HCT116 (cell line): Measurements from ENCODE around the gene FAM170B. TPM values are rescaled to one million over a fixed set of nuclear protein-coding genes. Genes with fewer than 3 reads are reported as not detected.

Experiments used
- ATAC-seq: fragments of 200-7000 bp; cut with Tn5 transposase; 2 replicates; pipeline ENCODE4 v1.9.1; 2020; ENCODE audit warnings: mild to moderate bottlenecking, moderate library complexity
- BruUV-seq: library from RNA; stranded (reverse); fragments of 400-500 nt; replicated peaks from 2 replicates; lab custom pipeline; 2021; lab: Mats Ljungman, UMichigan
- CTCF ChIA-PET: fragments of 300-600 bp; sonication (Branson Sonifier 250); formaldehyde crosslinking; loops from one replicate; lab custom pipeline; 2021; ENCODE audit warnings: antibody characterized with exemption; lab: Charles Lee
- POLR2A ChIA-PET: fragments of 300-600, 350-600 bp; sonication (Branson Sonifier 250); formaldehyde crosslinking; loops from one replicate; lab custom pipeline; 2021; ENCODE audit warnings: antibody characterized with exemption; lab: Charles Lee
- RAD21 ChIA-PET, 2 experiments: fragments of 300-600 bp; sonication (Branson Sonifier 250); formaldehyde crosslinking; loops; one replicate each; lab custom pipeline; 2023; ENCODE audit warnings: low total read pairs in 2 of 2; ENCODE audit not compliant: uncharacterized antibody in 2 of 2, unreplicated experiment in 2 of 2, low non-redundant PET in 1 of 2; lab: Charles Lee
- DNase-seq: peaks from one replicate; pipeline ENCODE4 v3.0.0-alpha.2; 2010; ENCODE audit warnings: low read depth, low spot score
- H2AFZ ChIP-seq: fragments of 200-600 bp; shearing (Covaris generic), sonication (generic); 2 replicates; pipeline ENCODE4 v1.6.1; 2017; ENCODE audit warnings: low read depth, mixed run types, mixed read lengths, antibody characterized with exemption, low read length; ENCODE audit not compliant: poor library complexity, severe bottlenecking
- H3K27ac ChIP-seq: 2 replicates; pipeline ENCODE4 v1.5.1; 2012; ENCODE audit warnings: low read depth, low read length
- H3K27me3 ChIP-seq: fragments of 200-600 bp; sonication (generic); 2 replicates; pipeline ENCODE4 v1.6.1; 2016; ENCODE audit warnings: mixed run types, low read length, mixed read lengths; ENCODE audit not compliant: insufficient read depth
- H3K36me3 ChIP-seq, 2 experiments: fragments of 200-500 bp in 1 of 2; fragments of 200-600 bp in 1 of 2; sonication (Bioruptor generic) in 1 of 2; sonication (generic) in 1 of 2; 2 replicates each; pipeline versions ENCODE4 v1.5.1 to v1.6.1; 2014 to 2016; ENCODE audit warnings: low read length in 2 of 2, inconsistent platforms in 1 of 2, mixed read lengths in 1 of 2, mixed run types in 1 of 2; ENCODE audit not compliant: insufficient read depth in 2 of 2, control insufficient read depth in 1 of 2
- H3K4me1 ChIP-seq, 2 experiments: fragments of 200-600 bp in 1 of 2; sonication (generic) in 1 of 2; 2 replicates each; pipeline versions ENCODE4 v1.5.1 to v1.6.1; 2012 to 2017; ENCODE audit warnings: low read length in 2 of 2, inconsistent platforms in 1 of 2, mild to moderate bottlenecking in 1 of 2, mixed read lengths in 1 of 2, mixed run types in 1 of 2, moderate library complexity in 1 of 2; ENCODE audit not compliant: insufficient read depth in 2 of 2, control insufficient read depth in 1 of 2
- H3K4me2 ChIP-seq: fragments of 200-600 bp; sonication (generic); 2 replicates; pipeline ENCODE4 v1.6.1; 2017; ENCODE audit warnings: mixed run types, low read length, mixed read lengths
- H3K4me3 ChIP-seq, 2 experiments: fragments of 200-600 bp in 1 of 2; sonication (generic) in 1 of 2; replicated peaks in 1 of 2; 2 replicates each; pipeline ENCODE4 v1.5.1; 2011 to 2016; ENCODE audit warnings: low read length in 2 of 2, control low read depth in 1 of 2, low read depth in 1 of 2, mild to moderate bottlenecking in 1 of 2, mixed read lengths in 1 of 2, mixed run types in 1 of 2
- H3K79me2 ChIP-seq: fragments of 200-600 bp; sonication (generic); 2 replicates; pipeline ENCODE4 v1.6.1; 2017; ENCODE audit warnings: mild to moderate bottlenecking, mixed run types, low read length, moderate library complexity, mixed read lengths; ENCODE audit not compliant: insufficient read depth
- H3K9ac ChIP-seq: fragments of 200-600 bp; sonication (generic); 2 replicates; pipeline ENCODE4 v1.6.1; 2016; ENCODE audit warnings: low read length, mixed read lengths
- H3K9me2 ChIP-seq: fragments of 200-600 bp; sonication (generic), shearing (Covaris generic); 2 replicates; pipeline ENCODE4 v1.6.1; 2017; ENCODE audit warnings: mixed run types, mild to moderate bottlenecking, moderate library complexity; ENCODE audit not compliant: insufficient read depth
- H3K9me3 ChIP-seq, 2 experiments: fragments of 200-500 bp in 1 of 2; fragments of 200-600 bp in 1 of 2; sonication (Bioruptor generic) in 1 of 2; sonication (generic) in 1 of 2; 2 replicates each; pipeline ENCODE4 v1.6.1; 2014 to 2017; ENCODE audit warnings: low read length in 2 of 2, mixed read lengths in 2 of 2, inconsistent platforms in 1 of 2, low read depth in 1 of 2, mild to moderate bottlenecking in 1 of 2, mixed run types in 1 of 2, moderate library complexity in 1 of 2; ENCODE audit not compliant: control insufficient read depth in 1 of 2, insufficient read depth in 1 of 2
- H4K20me1 ChIP-seq: fragments of 200-600 bp; sonication (generic), shearing (Covaris generic); 2 replicates; pipeline ENCODE4 v1.6.1; 2017; ENCODE audit warnings: mixed run types, mild to moderate bottlenecking, moderate library complexity; ENCODE audit not compliant: insufficient read depth
- CEBPB ChIP-seq: IDR thresholded peaks from 2 replicates; pipeline ENCODE4 v1.6.1; 2012; ENCODE audit warnings: low read depth
- CTCF ChIP-seq, 3 experiments: fragments of 200-600 bp in 1 of 3; sonication (generic) in 1 of 3; IDR thresholded peaks in 2 of 3; conservative IDR thresholded peaks in 1 of 3; 2 replicates each; pipeline ENCODE4 v1.5.1; 2012 to 2017; ENCODE audit warnings: low read depth in 2 of 3, low read length in 2 of 3, antibody characterized with exemption in 1 of 3, borderline replicate concordance in 1 of 3, control low read depth in 1 of 3, mild to moderate bottlenecking in 1 of 3, mixed read lengths in 1 of 3, mixed run types in 1 of 3, moderate library complexity in 1 of 3; ENCODE audit not compliant: insufficient read depth in 1 of 3
- EGR1 ChIP-seq: IDR thresholded peaks from 2 replicates; pipeline ENCODE4 v1.6.1; 2012; ENCODE audit warnings: low read depth
- ELF1 ChIP-seq: IDR thresholded peaks from 2 replicates; pipeline ENCODE4 v1.6.1; 2012; ENCODE audit warnings: low read depth, borderline replicate concordance
- EZH2phosphoT487 ChIP-seq: fragments of 200-600 bp; IDR thresholded peaks from 2 replicates; pipeline ENCODE4 v1.6.1; 2018; ENCODE audit warnings: antibody characterized with exemption, borderline replicate concordance
- FOSL1 ChIP-seq: IDR thresholded peaks from 2 replicates; pipeline ENCODE4 v1.6.1; 2012; ENCODE audit warnings: low read depth
- JUND ChIP-seq: IDR thresholded peaks from 2 replicates; pipeline ENCODE4 v1.6.1; 2012
- POLR2AphosphoS5 ChIP-seq: IDR thresholded peaks from 2 replicates; pipeline ENCODE4 v1.6.1; 2011; ENCODE audit warnings: mild to moderate bottlenecking, low read depth, low read length, moderate library complexity
- RAD21 ChIP-seq: IDR thresholded peaks from 2 replicates; pipeline ENCODE4 v1.6.1; 2012; ENCODE audit warnings: low read depth, mild to moderate bottlenecking
- REST ChIP-seq: IDR thresholded peaks from 2 replicates; pipeline ENCODE4 v1.6.1; 2012; ENCODE audit warnings: low read depth
- SIN3A ChIP-seq: IDR thresholded peaks from 2 replicates; pipeline ENCODE4 v1.6.1; 2012; ENCODE audit warnings: low read depth
- SP1 ChIP-seq: IDR thresholded peaks from 2 replicates; pipeline ENCODE4 v1.6.1; 2012; ENCODE audit warnings: low read depth
- SRF ChIP-seq: IDR thresholded peaks from 2 replicates; pipeline ENCODE4 v1.6.1; 2012; ENCODE audit warnings: low read depth
- TCF7L2 ChIP-seq: IDR thresholded peaks from 2 replicates; pipeline ENCODE4 v1.7.0; 2011; ENCODE audit warnings: borderline replicate concordance, inconsistent platforms; ENCODE audit not compliant: insufficient read depth, insufficient read length; ENCODE audit errors: extremely low read depth
- YY1 ChIP-seq: IDR thresholded peaks from 2 replicates; pipeline ENCODE4 v1.6.1; 2011; ENCODE audit warnings: low read length, low read depth, moderate library complexity, mild to moderate bottlenecking; ENCODE audit not compliant: insufficient replicate concordance; ENCODE audit errors: extremely low read depth
- ZNF274 ChIP-seq: fragments of 200-500 bp; sonication (Bioruptor generic); IDR thresholded peaks from 2 replicates; pipeline ENCODE4 v1.6.1; 2014; ENCODE audit warnings: mild to moderate bottlenecking, low read depth, low read length, inconsistent platforms
- intact Hi-C: fragments of 100-400 bp; cut with micrococcal nuclease; formaldehyde crosslinking; loops from 2 replicates; pipeline ENCODE4 v1.10.0; 2022
- total RNA-seq: library from RNA; stranded (reverse); gene quantifications from one replicate; pipeline ENCODE4 v1.2.1, GENCODE V29; 2021; ENCODE audit not compliant: unreplicated experiment
- TF ChIP-seq, protein P1 (sequence below): IDR thresholded peaks from 2 replicates; pipeline ENCODE4 v1.6.1; 2012
- TF ChIP-seq, protein P2 (sequence below): IDR thresholded peaks from 2 replicates; pipeline ENCODE4 v1.6.1; 2011; ENCODE audit warnings: mild to moderate bottlenecking, low read length, moderate library complexity; ENCODE audit not compliant: insufficient replicate concordance; ENCODE audit errors: extremely low read depth

The FAM170B gene
- total RNA-seq, 1 experiment from 2014 or later: not detected

DNA sequence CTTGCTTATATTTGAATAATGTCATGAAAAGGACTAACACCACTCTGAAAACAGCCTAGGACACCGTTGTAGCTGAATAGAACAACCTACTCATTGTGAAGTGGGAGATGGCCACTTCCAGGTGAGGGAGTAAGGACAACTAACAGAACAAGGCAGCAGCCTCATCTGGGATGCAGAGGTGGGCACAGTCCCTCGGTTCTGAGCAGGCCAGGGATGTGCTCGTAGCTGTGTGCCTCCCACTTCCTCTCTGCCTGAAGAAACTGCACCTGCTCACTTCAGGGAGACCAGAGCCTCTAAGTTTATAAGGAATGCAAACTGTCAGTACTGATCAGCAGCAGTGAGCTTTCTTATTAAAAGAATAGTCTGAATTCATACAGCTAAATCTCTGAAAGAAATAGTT lies 21.0 kb downstream of the FAM170B start:
- no peaks in the 10 kb centered on the region for H3K79me2 ChIP-seq
- H3K4me3 ChIP-seq: no peak overlapping the region
- POLR2A ChIA-PET: no interaction called here
- H3K4me2 ChIP-seq: no peak overlapping the region
- RAD21 ChIA-PET: no interaction called here
- H3K4me1 ChIP-seq: no peaks in the 10 kb centered on the region
- no peak overlapping the region for H2AFZ ChIP-seq
- H3K9ac ChIP-seq: no peak overlapping the region
- no peak overlapping the region for H3K27ac ChIP-seq
- no peak for TF ChIP-seq EGR1
- TF ChIP-seq EZH2phosphoT487: no peak
- TF ChIP-seq CTCF (IDR thresholded peaks at IDR 0.05 in 2 of 3, conservative IDR thresholded peaks at IDR 0.05 in 1 of 3; ENCODE audit: borderline replicate concordance in 1 of 3, insufficient read depth in 1 of 3, low read depth in 2 of 3, low read length in 2 of 3): no peak
- no peak for TF ChIP-seq ELF1
- no peak for TF ChIP-seq REST
- TF ChIP-seq SP1: no peak
- TF ChIP-seq ZNF274: no peak
- TF ChIP-seq, protein P1, sequence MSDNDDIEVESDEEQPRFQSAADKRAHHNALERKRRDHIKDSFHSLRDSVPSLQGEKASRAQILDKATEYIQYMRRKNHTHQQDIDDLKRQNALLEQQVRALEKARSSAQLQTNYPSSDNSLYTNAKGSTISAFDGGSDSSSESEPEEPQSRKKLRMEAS: no peak
- TF ChIP-seq FOSL1: no peak
- TF ChIP-seq, protein P2, sequence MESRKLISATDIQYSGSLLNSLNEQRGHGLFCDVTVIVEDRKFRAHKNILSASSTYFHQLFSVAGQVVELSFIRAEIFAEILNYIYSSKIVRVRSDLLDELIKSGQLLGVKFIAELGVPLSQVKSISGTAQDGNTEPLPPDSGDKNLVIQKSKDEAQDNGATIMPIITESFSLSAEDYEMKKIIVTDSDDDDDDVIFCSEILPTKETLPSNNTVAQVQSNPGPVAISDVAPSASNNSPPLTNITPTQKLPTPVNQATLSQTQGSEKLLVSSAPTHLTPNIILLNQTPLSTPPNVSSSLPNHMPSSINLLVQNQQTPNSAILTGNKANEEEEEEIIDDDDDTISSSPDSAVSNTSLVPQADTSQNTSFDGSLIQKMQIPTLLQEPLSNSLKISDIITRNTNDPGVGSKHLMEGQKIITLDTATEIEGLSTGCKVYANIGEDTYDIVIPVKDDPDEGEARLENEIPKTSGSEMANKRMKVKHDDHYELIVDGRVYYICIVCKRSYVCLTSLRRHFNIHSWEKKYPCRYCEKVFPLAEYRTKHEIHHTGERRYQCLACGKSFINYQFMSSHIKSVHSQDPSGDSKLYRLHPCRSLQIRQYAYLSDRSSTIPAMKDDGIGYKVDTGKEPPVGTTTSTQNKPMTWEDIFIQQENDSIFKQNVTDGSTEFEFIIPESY: no peak
- TF ChIP-seq RAD21: no peak
- TF ChIP-seq TCF7L2: no peak
- TF ChIP-seq CEBPB: no peak
- no peak for TF ChIP-seq POLR2AphosphoS5
- no peak for TF ChIP-seq JUND
- no peak for TF ChIP-seq SIN3A
- TF ChIP-seq SRF: no peak
- TF ChIP-seq YY1: no peak
- H4K20me1 ChIP-seq: no peaks in the 10 kb centered on the region
- CTCF ChIA-PET: no interaction called here
- BruUV-seq: no TSS peak
- intact Hi-C loops: no loop called here
- H3K9me2 ChIP-seq: no peaks in the 10 kb centered on the region
- H3K27me3 ChIP-seq: peaks cover 15% of the 10 kb centered on the region
- no peaks in the 10 kb centered on the region for H3K36me3 ChIP-seq
- ATAC-seq: no peak
- H3K9me3 ChIP-seq: no peaks in the 10 kb centered on the region
- no peak for DNase-seq
